Upper lobe of left lung (tissue), 6 donors: Measurements from ENCODE around the gene HOATZ. TPM values are rescaled to one million over a fixed set of nuclear protein-coding genes. Genes with fewer than 3 reads are reported as not detected.

ENCODE experiments used
- ATAC-seq, 2 donors: fragments of 200-7000 bp; cut with Tn5 transposase; one replicate each; pipeline ENCODE4 v1.9.1; 2022; ENCODE audit warnings: mild to moderate bottlenecking in 2 of 2, moderate library complexity in 2 of 2; ENCODE audit not compliant: low FRiP score in 2 of 2
- DNase-seq, 2 donors: peaks; one replicate each; pipeline ENCODE4 v3.0.0-alpha.2; 2019 to 2020
- H3K27ac ChIP-seq, 4 donors: fragments of 200-600 bp; sonication (generic); one replicate each; pipeline ENCODE4 v1.5.1; 2016 to 2019
- H3K27me3 ChIP-seq, 4 donors: fragments of 200-600 bp; sonication (generic); one replicate each; pipeline ENCODE4 v1.5.1; 2017 to 2019
- H3K36me3 ChIP-seq, 4 donors: fragments of 200-600 bp; sonication (generic); one replicate each; pipeline ENCODE4 v1.5.1; 2016 to 2019
- H3K4me1 ChIP-seq, 4 donors: fragments of 200-600 bp; sonication (generic); one replicate each; pipeline ENCODE4 v1.5.1; 2018 to 2019
- H3K4me3 ChIP-seq, 4 donors: fragments of 200-600 bp; sonication (generic); one replicate each; pipeline ENCODE4 v1.5.1; 2017 to 2019; ENCODE audit warnings: mild to moderate bottlenecking in 2 of 4, moderate library complexity in 1 of 4
- H3K9me3 ChIP-seq, 4 donors: fragments of 200-600 bp; sonication (generic); one replicate each; pipeline ENCODE4 v1.5.1; 2018 to 2019
- EP300 ChIP-seq, 4 donors: sonication (generic); formaldehyde crosslinking; IDR thresholded peaks; one replicate each; pipeline ENCODE4 v1.5.1; 2017; ENCODE audit warnings: antibody characterized with exemption in 4 of 4, control low read depth in 2 of 4
- POLR2A ChIP-seq, 4 donors: fragments of 450-650 bp; IDR thresholded peaks; one replicate each; pipeline ENCODE4 v1.5.1; 2016 to 2017; ENCODE audit warnings: antibody characterized with exemption in 4 of 4, mild to moderate bottlenecking in 2 of 4
- POLR2AphosphoS5 ChIP-seq, 2 donors: sonication (generic); formaldehyde crosslinking; IDR thresholded peaks; one replicate each; pipeline ENCODE4 v1.5.1; 2017; ENCODE audit warnings: antibody characterized with exemption in 2 of 2
- WGBS, 2 donors: methylation state at CpG; one replicate each; pipeline ENCODE4 v1.1.5; 2017 to 2018; 5-methylcytosine and 5-hydroxymethylcytosine counted together
- total RNA-seq, 6 donors: library from RNA; depleted of rRNA in 4 of 6; stranded (reverse); fragments of >200 nt in 4 of 6; gene quantifications; one replicate each; pipeline versions ENCODE4 v1.1.0 to v1.2.1, GENCODE V29; 2016 to 2021
- TF ChIP-seq, protein P1 (sequence below), 6 experiments: fragments of 450-650 bp in 4 of 6; fragments of 200-600 bp in 2 of 6; sonication (generic) in 2 of 6; IDR thresholded peaks; one replicate each; pipeline ENCODE4 v1.5.1; 2016 to 2019; ENCODE audit warnings: antibody characterized with exemption in 6 of 6
- donor health status: DM: no; HTN: no; CAD: no; lungs with moderate emphysema.
- donor health status: DM: no; HTN: yes; CAD: no; lungs with severe emphysema.

The HOATZ gene
- total RNA-seq, 6 donors from 2014 or later: 0.37 to 59.0 (median 8.1) TPM

DNA sequence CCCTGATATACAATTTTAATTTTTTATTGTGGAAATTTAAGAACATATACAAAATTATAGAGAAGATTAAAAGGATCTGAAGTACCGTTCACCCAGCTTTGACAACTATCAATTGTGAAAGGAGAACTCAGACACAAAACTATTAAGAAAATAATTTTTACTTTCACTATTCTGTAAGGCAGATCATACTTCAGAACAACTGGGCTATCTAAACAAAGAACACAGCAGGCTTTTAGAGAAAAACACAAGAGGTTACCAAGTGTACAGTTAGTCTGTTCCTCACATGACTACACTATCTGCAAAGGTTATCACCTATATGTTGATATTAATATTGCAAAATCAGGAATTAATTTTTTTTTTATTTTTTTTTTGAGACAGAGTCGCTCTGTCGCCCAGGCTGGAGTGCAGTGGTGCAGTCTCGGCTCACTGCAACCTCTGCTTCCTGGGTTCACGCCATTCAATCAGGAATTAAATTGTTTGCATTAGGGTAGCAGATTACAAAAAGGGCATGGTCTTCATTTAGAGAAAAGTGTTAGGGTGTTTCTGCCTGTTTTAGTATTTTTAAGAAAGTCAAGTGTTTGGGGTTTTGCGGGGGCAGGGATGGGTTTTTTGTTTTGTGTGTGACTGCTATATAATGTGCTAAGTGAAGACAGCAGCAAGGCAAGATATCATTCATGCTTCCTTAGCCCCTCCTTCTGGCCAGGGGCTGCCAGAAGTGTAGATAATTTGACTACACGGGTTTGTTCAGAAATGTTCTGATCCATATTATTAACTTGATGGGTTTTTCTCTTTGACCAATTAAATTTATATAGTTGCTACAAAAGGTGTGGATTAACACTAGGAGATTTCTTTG is 60.0 kb downstream of the HOATZ start:
- H3K4me3 ChIP-seq: peak overlapping the region in 3 of 4 donors; percentile 1 to 27 (median 23)
- H3K9me3 ChIP-seq: no peaks in the 10 kb centered on the region
- DNase-seq (no peak), ATAC-seq (peak in 1 of 2 donors; percentile 42)
- 27 to 33% methylated on average over 7 of the region's 7 CpGs for WGBS, 2 donors
- TF ChIP-seq POLR2AphosphoS5 (IDR thresholded peaks at IDR 0.05) (no peak), EP300 (IDR thresholded peaks at IDR 0.05) (no peak), POLR2A (IDR thresholded peaks at IDR 0.05) (no peak)
- TF ChIP-seq, protein P1, sequence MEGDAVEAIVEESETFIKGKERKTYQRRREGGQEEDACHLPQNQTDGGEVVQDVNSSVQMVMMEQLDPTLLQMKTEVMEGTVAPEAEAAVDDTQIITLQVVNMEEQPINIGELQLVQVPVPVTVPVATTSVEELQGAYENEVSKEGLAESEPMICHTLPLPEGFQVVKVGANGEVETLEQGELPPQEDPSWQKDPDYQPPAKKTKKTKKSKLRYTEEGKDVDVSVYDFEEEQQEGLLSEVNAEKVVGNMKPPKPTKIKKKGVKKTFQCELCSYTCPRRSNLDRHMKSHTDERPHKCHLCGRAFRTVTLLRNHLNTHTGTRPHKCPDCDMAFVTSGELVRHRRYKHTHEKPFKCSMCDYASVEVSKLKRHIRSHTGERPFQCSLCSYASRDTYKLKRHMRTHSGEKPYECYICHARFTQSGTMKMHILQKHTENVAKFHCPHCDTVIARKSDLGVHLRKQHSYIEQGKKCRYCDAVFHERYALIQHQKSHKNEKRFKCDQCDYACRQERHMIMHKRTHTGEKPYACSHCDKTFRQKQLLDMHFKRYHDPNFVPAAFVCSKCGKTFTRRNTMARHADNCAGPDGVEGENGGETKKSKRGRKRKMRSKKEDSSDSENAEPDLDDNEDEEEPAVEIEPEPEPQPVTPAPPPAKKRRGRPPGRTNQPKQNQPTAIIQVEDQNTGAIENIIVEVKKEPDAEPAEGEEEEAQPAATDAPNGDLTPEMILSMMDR (IDR thresholded peaks at IDR 0.05): no peak
- H3K4me1 ChIP-seq: peaks cover 0 to 9% (median 3%) of the 10 kb centered on the region in 4 donors
- H3K36me3 ChIP-seq: no peaks in the 10 kb centered on the region
- peak overlapping the region in 1 of 4 donors; percentile 42 for H3K27ac ChIP-seq
- H3K27me3 ChIP-seq: no peaks in the 10 kb centered on the region

DNA sequence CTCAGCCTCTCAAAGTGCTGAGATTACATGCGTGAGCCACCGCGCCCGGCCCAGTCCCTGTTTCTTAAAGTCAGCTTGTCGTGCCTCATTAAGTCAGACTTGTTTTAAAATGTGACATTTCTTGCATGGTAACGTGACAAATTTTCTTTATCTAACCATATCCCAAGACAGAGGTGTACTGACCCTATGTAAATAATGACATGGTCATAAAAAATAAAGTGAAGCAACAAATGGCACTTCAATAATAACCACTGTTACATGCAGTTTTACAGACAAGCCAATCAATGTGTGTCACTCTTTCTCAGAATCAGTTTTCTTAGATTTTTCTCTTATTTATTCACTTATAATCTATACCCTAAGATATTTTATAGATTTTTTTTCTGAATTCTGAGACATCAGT is 61.2 kb downstream of the HOATZ start:
- DNase-seq: peak in 1 of 2 donors; percentile 42

DNA sequence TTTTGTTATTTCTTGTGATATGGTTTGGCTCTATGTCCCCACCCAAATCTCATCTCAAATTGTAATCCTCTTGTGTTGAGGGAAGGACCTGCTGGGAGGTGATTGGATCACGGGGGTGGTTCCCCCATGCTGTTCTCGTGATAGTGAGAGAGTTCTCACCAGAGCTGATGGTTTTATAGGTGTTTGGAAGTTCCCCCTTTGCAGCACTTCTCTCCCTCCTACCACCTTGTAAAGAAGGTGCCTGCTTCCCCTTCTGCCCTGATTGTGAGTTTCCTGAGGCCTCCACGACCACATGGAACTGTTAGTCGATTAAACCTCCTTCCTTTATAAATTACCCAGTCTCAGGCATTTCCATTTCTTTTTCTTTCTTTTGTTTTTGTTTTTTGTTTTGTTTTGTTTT is 63.2 kb downstream of the HOATZ start:
- ATAC-seq (no peak), DNase-seq (no peak)
- no peak overlapping the region for H3K27ac ChIP-seq
- H3K9me3 ChIP-seq: no peaks in the 10 kb centered on the region
- no peaks in the 10 kb centered on the region for H3K27me3 ChIP-seq
- TF ChIP-seq POLR2AphosphoS5 (IDR thresholded peaks at IDR 0.05): no peak
- no peak overlapping the region for H3K4me3 ChIP-seq
- H3K36me3 ChIP-seq: no peaks in the 10 kb centered on the region
- H3K4me1 ChIP-seq: no peaks in the 10 kb centered on the region
- 72 to 85% methylated on average over 4 of the region's 4 CpGs for WGBS, 2 donors

More for the DNA sequence above, 61.2 kb downstream of the HOATZ start:
- Histone ChIP-seq H3K36me3 (no peaks in the 10 kb centered on the region), H3K27ac (no peak overlapping the region), H3K4me1 (peaks cover 0 to 9% (median 3%) of the 10 kb centered on the region in 4 donors), H3K9me3 (no peaks in the 10 kb centered on the region), H3K4me3 (no peak overlapping the region), H3K27me3 (no peaks in the 10 kb centered on the region)
- TF ChIP-seq EP300 (IDR thresholded peaks at IDR 0.05) (no peak), POLR2AphosphoS5 (IDR thresholded peaks at IDR 0.05) (no peak), POLR2A (IDR thresholded peaks at IDR 0.05) (no peak)
- TF ChIP-seq, protein P1 (IDR thresholded peaks at IDR 0.05): no peak
- ATAC-seq: no peak
- WGBS, 2 donors: 94 to 97% methylated on average over 6 of the region's 6 CpGs

DNA sequence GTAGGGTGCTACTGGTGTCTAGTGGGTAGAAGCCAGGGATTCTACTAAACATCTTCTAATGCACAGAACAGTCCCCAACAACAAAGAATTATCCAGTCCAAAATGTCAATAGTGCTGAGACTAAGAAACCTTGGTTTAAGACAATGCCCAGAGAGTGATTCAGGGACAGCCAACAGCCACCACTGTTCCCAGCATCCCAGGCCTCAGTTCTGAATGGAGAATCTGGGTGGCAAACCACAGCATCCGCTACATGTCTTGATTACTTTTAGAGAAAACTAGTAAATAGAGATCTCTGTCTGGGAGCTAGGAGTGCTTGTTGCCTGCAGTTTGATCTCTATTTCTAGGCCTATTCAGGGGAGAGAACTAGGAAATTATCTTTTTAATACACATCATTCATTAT is 66.8 kb downstream of the HOATZ start:
- ATAC-seq: peak in 1 of 2 donors; percentile 53

DNA sequence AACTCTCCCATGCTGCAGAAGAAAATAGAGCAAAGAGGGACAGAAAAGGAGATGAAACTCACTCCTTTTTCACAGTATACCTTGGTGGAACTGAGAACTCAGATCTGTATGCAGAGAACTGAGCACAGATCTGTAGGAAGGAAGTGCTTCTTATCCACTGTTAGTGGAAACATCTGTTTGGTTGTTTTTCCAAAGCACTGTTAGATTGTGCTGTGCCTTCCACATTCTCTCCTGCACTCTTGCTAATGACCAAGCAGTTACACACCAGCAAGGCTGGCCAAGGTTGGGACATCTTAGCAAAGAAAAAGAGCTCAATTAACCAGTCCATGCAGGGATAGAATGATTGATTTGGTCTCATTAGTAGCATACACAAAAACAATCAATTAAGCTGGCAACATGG is 67.6 kb downstream of the HOATZ start:
- Histone ChIP-seq H3K9me3 (no peaks in the 10 kb centered on the region), H3K27ac (peak overlapping the region in 1 of 4 donors; percentile 19)

More for the DNA sequence above, 66.8 kb downstream of the HOATZ start:
- no peaks in the 10 kb centered on the region for H3K4me1 ChIP-seq
- H3K36me3 ChIP-seq: no peaks in the 10 kb centered on the region
- H3K27me3 ChIP-seq: no peaks in the 10 kb centered on the region
- TF ChIP-seq POLR2AphosphoS5 (IDR thresholded peaks at IDR 0.05) (no peak), POLR2A (IDR thresholded peaks at IDR 0.05) (no peak), EP300 (IDR thresholded peaks at IDR 0.05) (no peak)
- TF ChIP-seq, protein P1 (IDR thresholded peaks at IDR 0.05): no peak
- WGBS, 2 donors: 89 to 94% methylated on average over 1 of the region's 1 CpG
- DNase-seq: no peak
- no peak overlapping the region for H3K27ac ChIP-seq
- H3K4me3 ChIP-seq: no peak overlapping the region
- no peaks in the 10 kb centered on the region for H3K9me3 ChIP-seq

More for the DNA sequence above, 67.6 kb downstream of the HOATZ start:
- no peaks in the 10 kb centered on the region for H3K4me1 ChIP-seq
- ATAC-seq (no peak), DNase-seq (no peak)
- TF ChIP-seq, protein P1 (IDR thresholded peaks at IDR 0.05): no peak
- TF ChIP-seq EP300 (IDR thresholded peaks at IDR 0.05) (no peak), POLR2AphosphoS5 (IDR thresholded peaks at IDR 0.05) (no peak), POLR2A (IDR thresholded peaks at IDR 0.05) (no peak)
- no peak overlapping the region for H3K4me3 ChIP-seq
- no peaks in the 10 kb centered on the region for H3K36me3 ChIP-seq
- H3K27me3 ChIP-seq: no peaks in the 10 kb centered on the region
